Left lung (tissue), 10 donors: ENCODE results near the gene CPNE7. TPM values are rescaled to one million over a fixed set of nuclear protein-coding genes. Genes with fewer than 3 reads are reported as not detected.

ENCODE experiments used
- ATAC-seq: fragments of 200-7000 bp; cut with Tn5 transposase; one replicate; pipeline ENCODE4 v1.9.1; 2020; ENCODE audit warnings: moderate library complexity
- DNase-seq, 4 donors: peaks; one replicate each; pipeline ENCODE4 v3.0.0-alpha.2; 2013 to 2020
- H3K27ac ChIP-seq, 2 donors: fragments of 200-600 bp; sonication (generic) in 1 of 2; one replicate each; pipeline versions ENCODE4 v1.5.0 to v1.8.0; 2020 to 2021
- H3K27me3 ChIP-seq, 2 donors: fragments of 200-600 bp; sonication (generic) in 1 of 2; one replicate each; pipeline versions ENCODE4 v1.5.0 to v1.8.0; 2020 to 2021
- H3K36me3 ChIP-seq, 2 donors: fragments of 200-600 bp; sonication (generic) in 1 of 2; one replicate each; pipeline versions ENCODE4 v1.5.0 to v1.8.0; 2020 to 2021
- H3K4me1 ChIP-seq, 2 donors: fragments of 200-600 bp; one replicate each; pipeline ENCODE4 v1.8.0; 2021
- H3K4me3 ChIP-seq, 2 donors: fragments of 200-600 bp; sonication (generic) in 1 of 2; one replicate each; pipeline versions ENCODE4 v1.5.0 to v1.8.0; 2020 to 2021; ENCODE audit warnings: mild to moderate bottlenecking in 1 of 2
- H3K9me3 ChIP-seq, 2 donors: fragments of 200-600 bp; sonication (generic) in 1 of 2; one replicate each; pipeline versions ENCODE4 v1.5.0 to v1.8.0; 2020 to 2021
- intact Hi-C, 2 donors: fragments of 100-400 bp; cut with DNase I; formaldehyde crosslinking; loops; one replicate each; pipeline versions ENCODE4 v1.11.2 to v1.14.2; 2022
- polyA plus RNA-seq, 6 donors: library from polyadenylated mRNA; unstranded; fragments of 120-200 nt; gene quantifications; one replicate each; pipeline ENCODE4 v1.2.1, GENCODE V29; 2013; ENCODE audit not compliant: insufficient read length in 6 of 6
- total RNA-seq, 2 donors: library from RNA; stranded (reverse); fragmentation: NEBNext Ultra II Directional; extraction: Animal tissue kit (Norgen Biotek cat#: 25700); gene quantifications; one replicate each; pipeline ENCODE4 v1.2.1, GENCODE V29; 2021
- TF ChIP-seq, protein P1 (sequence below), 2 donors: fragments of 200-600 bp; sonication (generic) in 1 of 2; IDR thresholded peaks; one replicate each; pipeline versions ENCODE4 v1.5.0 to v1.8.0; 2021; ENCODE audit warnings: antibody characterized with exemption in 2 of 2
- donor health status: DM: no; HTN: yes; CAD: no.
- donor health status: DM: no; HTN: no; CAD: no.

Gene CPNE7
- total and polyA plus RNA-seq, 8 donors: 0.26 to 1.3 (median 0.36) TPM; not detected in 1

DNA sequence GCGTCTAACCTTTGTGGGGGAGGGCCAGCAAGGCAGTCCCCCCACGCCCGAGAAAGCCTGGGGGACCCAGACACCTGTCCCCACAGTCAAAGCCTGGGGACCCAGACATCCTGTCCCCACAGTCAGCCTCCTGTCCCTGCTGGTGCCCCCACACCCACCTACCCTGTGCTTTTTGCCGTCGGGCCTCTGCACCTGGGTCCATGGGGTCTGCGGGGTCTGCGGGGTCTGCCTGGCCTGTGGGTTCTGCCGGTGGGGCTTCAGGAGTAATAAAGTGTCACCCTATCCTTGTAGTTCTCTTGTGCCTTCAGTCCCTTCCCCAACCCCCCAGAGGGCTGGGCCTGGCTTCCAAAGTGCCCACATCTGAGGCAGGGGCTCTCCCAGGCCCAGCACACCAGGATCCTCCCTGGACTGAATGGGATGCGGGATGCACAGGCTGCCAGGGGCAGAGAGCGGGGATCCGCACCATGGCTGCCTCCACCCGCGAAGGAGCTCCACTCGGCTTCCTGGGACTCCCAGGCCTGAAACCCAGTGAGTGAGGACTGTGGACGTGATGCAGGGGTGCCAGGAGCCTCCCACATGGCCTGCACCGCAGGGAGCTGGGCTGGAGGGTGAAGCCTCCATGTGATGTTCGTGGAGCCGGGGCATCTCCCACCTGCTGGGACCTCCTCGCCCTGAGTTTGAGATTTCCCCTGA, 21.5 kb downstream of the CPNE7 start:
- no peak overlapping the region for H3K27ac ChIP-seq
- peaks cover 0 to 4% of the 10 kb centered on the region in 2 donors for H3K27me3 ChIP-seq
- H3K9me3 ChIP-seq: no peaks in the 10 kb centered on the region
- H3K36me3 ChIP-seq: no peaks in the 10 kb centered on the region
- peaks cover 2 to 3% of the 10 kb centered on the region in 2 donors for H3K4me1 ChIP-seq
- intact Hi-C loops: no loop called here
- DNase-seq (peak in 1 of 4 donors; percentile 57), ATAC-seq (no peak)
- no peak overlapping the region for H3K4me3 ChIP-seq
- TF ChIP-seq, protein P1, sequence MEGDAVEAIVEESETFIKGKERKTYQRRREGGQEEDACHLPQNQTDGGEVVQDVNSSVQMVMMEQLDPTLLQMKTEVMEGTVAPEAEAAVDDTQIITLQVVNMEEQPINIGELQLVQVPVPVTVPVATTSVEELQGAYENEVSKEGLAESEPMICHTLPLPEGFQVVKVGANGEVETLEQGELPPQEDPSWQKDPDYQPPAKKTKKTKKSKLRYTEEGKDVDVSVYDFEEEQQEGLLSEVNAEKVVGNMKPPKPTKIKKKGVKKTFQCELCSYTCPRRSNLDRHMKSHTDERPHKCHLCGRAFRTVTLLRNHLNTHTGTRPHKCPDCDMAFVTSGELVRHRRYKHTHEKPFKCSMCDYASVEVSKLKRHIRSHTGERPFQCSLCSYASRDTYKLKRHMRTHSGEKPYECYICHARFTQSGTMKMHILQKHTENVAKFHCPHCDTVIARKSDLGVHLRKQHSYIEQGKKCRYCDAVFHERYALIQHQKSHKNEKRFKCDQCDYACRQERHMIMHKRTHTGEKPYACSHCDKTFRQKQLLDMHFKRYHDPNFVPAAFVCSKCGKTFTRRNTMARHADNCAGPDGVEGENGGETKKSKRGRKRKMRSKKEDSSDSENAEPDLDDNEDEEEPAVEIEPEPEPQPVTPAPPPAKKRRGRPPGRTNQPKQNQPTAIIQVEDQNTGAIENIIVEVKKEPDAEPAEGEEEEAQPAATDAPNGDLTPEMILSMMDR (IDR thresholded peaks at IDR 0.05): no peak

DNA sequence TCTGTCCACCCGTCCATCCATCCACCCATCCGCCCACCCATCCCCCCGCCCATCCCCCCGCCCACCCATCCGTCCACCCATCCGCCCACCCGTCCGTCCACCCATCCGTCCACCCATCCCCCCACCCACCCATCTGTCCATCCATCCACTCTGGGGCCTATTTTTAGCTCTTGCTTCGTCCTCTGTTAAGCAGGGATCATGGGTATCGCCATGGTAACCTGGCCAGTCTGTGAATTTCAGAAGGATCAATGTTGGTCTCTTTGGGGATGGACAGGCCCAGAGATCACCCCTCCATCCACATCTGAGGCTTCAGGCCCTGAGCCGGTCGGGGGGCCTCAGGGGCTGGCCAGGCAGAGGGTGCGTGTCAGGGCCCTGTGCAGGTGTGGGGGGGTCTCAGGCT, 22.6 kb downstream of the CPNE7 start:
- Histone ChIP-seq H3K4me1 (peaks cover 10 to 14% of the 10 kb centered on the region in 2 donors), H3K27ac (no peak overlapping the region), H3K36me3 (no peaks in the 10 kb centered on the region), H3K27me3 (peaks cover 0 to 15% of the 10 kb centered on the region in 2 donors), H3K4me3 (no peak overlapping the region), H3K9me3 (no peaks in the 10 kb centered on the region)
- TF ChIP-seq, protein P1 (IDR thresholded peaks at IDR 0.05): no peak
- DNase-seq: no peak
- intact Hi-C loops: no loop called here
- no peak for ATAC-seq

DNA sequence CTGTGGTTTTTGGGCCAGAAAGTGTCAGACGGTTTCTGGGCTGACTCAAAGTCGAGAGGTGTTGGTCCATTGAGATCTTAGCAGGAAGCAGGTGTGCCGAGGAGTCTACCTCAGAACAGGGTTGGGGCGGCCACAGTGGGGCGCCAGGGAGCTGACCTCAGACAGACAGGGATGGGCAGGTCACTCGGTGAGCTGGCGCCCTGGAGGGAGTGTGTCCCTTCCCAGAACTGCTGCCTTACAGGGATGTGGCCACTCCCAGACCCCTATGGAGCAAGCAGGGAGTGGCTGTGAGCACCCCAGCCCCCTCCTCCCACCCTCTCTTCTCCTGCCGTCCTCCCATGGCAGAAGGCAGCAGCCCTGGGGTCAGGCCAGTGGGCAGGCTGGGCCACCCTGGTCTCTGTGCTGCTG, 23.9 kb downstream of the CPNE7 start:
- no peak overlapping the region for H3K4me3 ChIP-seq
- intact Hi-C loops: no loop called here
- no peaks in the 10 kb centered on the region for H3K36me3 ChIP-seq
- H3K9me3 ChIP-seq: no peaks in the 10 kb centered on the region
- H3K27ac ChIP-seq: no peak overlapping the region
- DNase-seq (peak in 1 of 4 donors; percentile 49), ATAC-seq (no peak)
- TF ChIP-seq, protein P1 (IDR thresholded peaks at IDR 0.05): no peak
- H3K4me1 ChIP-seq: peaks cover 10 to 14% of the 10 kb centered on the region in 2 donors
- peaks cover 0 to 17% of the 10 kb centered on the region in 2 donors for H3K27me3 ChIP-seq

DNA sequence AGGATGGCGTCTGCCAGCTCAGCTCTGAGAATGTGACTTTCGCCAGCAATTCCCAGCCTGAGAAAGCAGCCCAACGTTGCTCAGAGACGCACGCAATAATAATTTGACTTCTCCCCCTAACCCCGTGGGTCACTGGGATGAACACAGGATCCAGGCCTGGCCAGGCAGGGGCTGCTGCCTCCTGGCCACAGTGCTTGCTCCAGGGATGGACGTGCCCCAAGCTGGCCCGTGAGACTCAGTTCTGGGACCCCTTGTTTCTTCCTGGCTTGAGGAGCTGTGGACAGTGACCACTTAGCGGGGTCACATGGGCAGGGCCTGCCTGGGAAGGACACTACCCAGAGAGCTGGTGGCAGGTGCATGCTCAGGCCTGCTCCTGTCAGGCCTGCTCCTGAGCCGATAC, 24.3 kb downstream of the CPNE7 start:
- Histone ChIP-seq H3K36me3 (no peaks in the 10 kb centered on the region), H3K27me3 (peaks cover 0 to 17% of the 10 kb centered on the region in 2 donors), H3K4me1 (peaks cover 10 to 14% of the 10 kb centered on the region in 2 donors), H3K27ac (no peak overlapping the region), H3K9me3 (no peaks in the 10 kb centered on the region), H3K4me3 (no peak overlapping the region)
- intact Hi-C loops: no loop called here
- TF ChIP-seq, protein P1 (IDR thresholded peaks at IDR 0.05): no peak
- ATAC-seq (no peak), DNase-seq (no peak)

DNA sequence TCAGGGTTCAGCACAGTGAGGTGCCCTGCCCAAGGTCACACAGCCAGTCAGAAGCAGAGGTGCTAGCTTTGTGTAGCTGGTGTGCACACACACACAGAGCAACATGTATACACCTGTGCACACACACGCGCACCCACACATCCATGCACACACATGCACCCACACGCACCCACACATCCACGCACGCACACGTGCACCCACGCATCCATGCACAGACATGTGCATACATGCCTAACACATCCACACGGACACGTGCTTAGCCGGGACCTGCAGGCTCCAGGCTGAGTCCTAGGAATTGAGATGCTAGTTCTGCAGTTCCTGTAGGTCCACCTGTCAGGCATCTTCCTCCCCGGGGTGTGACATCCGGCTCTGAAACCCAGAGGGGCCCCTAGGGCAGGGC, 24.9 kb downstream of the CPNE7 start:
- intact Hi-C loops: no loop called here
- Histone ChIP-seq H3K27me3 (peaks cover 0 to 17% of the 10 kb centered on the region in 2 donors), H3K36me3 (no peaks in the 10 kb centered on the region), H3K4me3 (no peak overlapping the region), H3K9me3 (no peaks in the 10 kb centered on the region), H3K4me1 (peaks cover 10 to 14% of the 10 kb centered on the region in 2 donors), H3K27ac (no peak overlapping the region)
- TF ChIP-seq, protein P1 (IDR thresholded peaks at IDR 0.05): no peak
- ATAC-seq (no peak), DNase-seq (no peak)
